ENCODE results near the gene RNF212.

Gene RNF212

GRCh38 chr4:1039493-1040343 lies 73.6 kb downstream of the RNF212 start:
- no peak for DNase-seq (ENCODE audit: extremely low spot score)
- ChIA-PET CTCF (no interaction called here), POLR2A (no interaction called here)
- no peak for TF ChIP-seq CTCF (IDR thresholded peaks at IDR 0.05; ENCODE audit: control extremely low read depth, extremely low read depth, low read depth, missing control alignments)

GRCh38 chr4:1038948-1039492 lies 74.3 kb downstream of the RNF212 start:
- TF ChIP-seq CTCF (IDR thresholded peaks at IDR 0.05; ENCODE audit: control extremely low read depth, extremely low read depth, low read depth, missing control alignments) = no peak
- no peak for DNase-seq (ENCODE audit: extremely low spot score)
- ChIA-PET POLR2A (no interaction called here), CTCF (no interaction called here)

- DNase-seq (ENCODE audit: extremely low spot score) = no peak
- POLR2A ChIA-PET = no interaction called here
- CTCF ChIA-PET = interaction anchor here (1.0 to 1.2 kb wide), 2 partner anchors 10 to 67 kb away, joined by 3 read pairs; no protein-coding TSS in a partner anchor
- TF ChIP-seq CTCF (IDR thresholded peaks at IDR 0.05; ENCODE audit: control extremely low read depth, extremely low read depth, low read depth, missing control alignments) = no peak
Observed at GRCh38 chr4:1036976-1037810, 76.2 kb downstream of the RNF212 start.

- DNase-seq (ENCODE audit: extremely low spot score) = no peak
- CTCF ChIA-PET = no interaction called here
- POLR2A ChIA-PET = no interaction called here
- no peak for TF ChIP-seq CTCF (IDR thresholded peaks at IDR 0.05; ENCODE audit: control extremely low read depth, extremely low read depth, low read depth, missing control alignments)
Observed at GRCh38 chr4:1036095-1036494, 77.3 kb downstream of the RNF212 start.

- DNase-seq (ENCODE audit: extremely low spot score) = no peak
- CTCF ChIA-PET = no interaction called here
- POLR2A ChIA-PET = no interaction called here
- no peak for TF ChIP-seq CTCF (IDR thresholded peaks at IDR 0.05; ENCODE audit: control extremely low read depth, extremely low read depth, low read depth, missing control alignments)
Observed at GRCh38 chr4:1035510-1035909, 77.9 kb downstream of the RNF212 start.

GRCh38 chr4:1033840-1034551 lies 79.4 kb downstream of the RNF212 start:
- POLR2A ChIA-PET = no interaction called here
- DNase-seq (ENCODE audit: extremely low spot score) = no peak
- CTCF ChIA-PET = interaction anchor here (0.8 to 1.3 kb wide), 2 partner anchors 24 to 214 kb away, joined by 3 read pairs; no protein-coding TSS in a partner anchor
- TF ChIP-seq CTCF (IDR thresholded peaks at IDR 0.05; ENCODE audit: control extremely low read depth, extremely low read depth, low read depth, missing control alignments) = no peak

All from GM10248 (cell line).